HepG2 (cell line): ENCODE measurements around the gene KPNA4. TPM values are rescaled to one million over a fixed set of nuclear protein-coding genes. Genes with fewer than 3 reads are reported as not detected.

ENCODE experiments used
- AGO2 ChIP-seq: fragments of 200-400 bp; formaldehyde crosslinking; optimal IDR thresholded peaks from 2 replicates; pipeline ENCODE3; 2017; ENCODE audit warnings: mild to moderate bottlenecking, low read depth, low read length, moderate library complexity
- CHCHD3 ChIP-seq: sonication (generic); formaldehyde crosslinking; IDR thresholded peaks from 2 replicates; pipeline ENCODE4 v1.8.0; 2022; ENCODE audit warnings: mild to moderate bottlenecking, missing genetic modification reagents, moderate library complexity
- FOSL2 ChIP-seq: sonication (generic); formaldehyde crosslinking; IDR thresholded peaks from 2 replicates; pipeline ENCODE4 v1.4.0; 2020; ENCODE audit warnings: missing genetic modification reagents
- FOXO1 ChIP-seq: sonication (generic); formaldehyde crosslinking; IDR thresholded peaks from 2 replicates; pipeline ENCODE4 v1.4.0; 2020; ENCODE audit warnings: missing genetic modification reagents
- MAZ ChIP-seq, 2 experiments: sonication (generic) in 1 of 2; formaldehyde crosslinking in 1 of 2; IDR thresholded peaks; 2 replicates each; pipeline versions ENCODE4 v1.5.0 to v1.6.1; 2012 to 2020; ENCODE audit warnings: low read depth in 2 of 2, mild to moderate bottlenecking in 2 of 2, borderline replicate concordance in 1 of 2, improper control_type of control experiment in 1 of 2, low read length in 1 of 2, missing genetic modification reagents in 1 of 2, moderate library complexity in 1 of 2
- MED13 ChIP-seq: sonication (generic); formaldehyde crosslinking; IDR thresholded peaks from 2 replicates; pipeline ENCODE4 v1.5.0; 2020; ENCODE audit warnings: missing genetic modification reagents
- NR2C2 ChIP-seq: sonication (generic); formaldehyde crosslinking; IDR thresholded peaks from 2 replicates; pipeline ENCODE4 v1.4.0; 2020; ENCODE audit warnings: missing genetic modification reagents, mild to moderate bottlenecking, moderate library complexity, borderline replicate concordance
- RARG ChIP-seq: sonication (generic); formaldehyde crosslinking; IDR thresholded peaks from 2 replicates; pipeline ENCODE4 v1.4.0; 2020; ENCODE audit warnings: low read depth, mild to moderate bottlenecking, missing genetic modification reagents
- SP140L ChIP-seq: sonication (generic); formaldehyde crosslinking; IDR thresholded peaks from 2 replicates; pipeline ENCODE4 v1.4.0; 2020; ENCODE audit warnings: missing genetic modification reagents, borderline replicate concordance
- TGIF2 ChIP-seq: IDR thresholded peaks from 2 replicates; pipeline ENCODE4 v1.6.1; 2016; ENCODE audit warnings: control low read depth, missing compliant biosample characterization
- ZNF138 ChIP-seq: sonication (generic); formaldehyde crosslinking; IDR thresholded peaks from 2 replicates; pipeline ENCODE4 v1.5.0; 2020; ENCODE audit warnings: mild to moderate bottlenecking, low read depth, missing genetic modification reagents
- ZNF235 ChIP-seq: sonication (generic); formaldehyde crosslinking; IDR thresholded peaks from 2 replicates; pipeline ENCODE4 v1.8.1; 2023; ENCODE audit warnings: mild to moderate bottlenecking, missing genetic modification reagents, borderline replicate concordance
- ZSCAN12 ChIP-seq: sonication (generic); formaldehyde crosslinking; IDR thresholded peaks from 2 replicates; pipeline ENCODE4 v1.9.0; 2021; ENCODE audit warnings: mild to moderate bottlenecking, missing genetic modification reagents
- polyA plus RNA-seq, 8 experiments: library from polyadenylated mRNA; depleted of rRNA in 3 of 8; stranded (reverse) in 7 of 8; unstranded in 1 of 8; fragments of >200 nt; fragmentation: Illumina TruSeq in 4 of 8; extraction: Trizol in 4 of 8; gene quantifications; 2 replicates each; pipeline versions ENCODE4 v1.2.1 to v1.2.3, GENCODE V29; 2011 to 2016; ENCODE audit warnings: low read depth in 4 of 8, missing spikeins in 1 of 8, mixed read lengths in 1 of 8; ENCODE audit not compliant: insufficient read depth in 1 of 8
- total RNA-seq, 5 experiments: library from RNA; depleted of rRNA; stranded (reverse); fragments of >200 nt; fragmentation: Illumina TruSeq; extraction: Trizol; gene quantifications; 2 replicates each; pipeline ENCODE4 v1.2.3, GENCODE V29; 2016; ENCODE audit warnings: low read depth in 1 of 5
- TF ChIP-seq, protein P1 (sequence below): sonication (generic); formaldehyde crosslinking; IDR thresholded peaks from 2 replicates; pipeline ENCODE4 v1.4.0; 2020; ENCODE audit warnings: missing genetic modification reagents, borderline replicate concordance
- TF ChIP-seq, protein P2 (sequence below): IDR thresholded peaks from 2 replicates; pipeline ENCODE4 v1.6.1; 2012; ENCODE audit warnings: inconsistent platforms
- TF ChIP-seq, protein P3 (sequence below): sonication (generic); formaldehyde crosslinking; IDR thresholded peaks from 2 replicates; pipeline ENCODE4 v1.4.0; 2020; ENCODE audit warnings: mild to moderate bottlenecking, missing genetic modification reagents
- TF ChIP-seq, protein P4 (sequence below), 2 experiments: fragments of 450-650 bp in 1 of 2; sonication (generic) in 1 of 2; formaldehyde crosslinking; IDR thresholded peaks; 2 replicates each; pipeline versions ENCODE4 v1.5.0 to v1.8.0; 2020 to 2022; ENCODE audit warnings: mild to moderate bottlenecking in 1 of 2, missing genetic modification reagents in 1 of 2
- TF ChIP-seq, protein P5 (sequence below): sonication (generic); formaldehyde crosslinking; conservative IDR thresholded peaks from 2 replicates; pipeline ENCODE4 v1.8.0; 2022; ENCODE audit warnings: missing genetic modification reagents
- TF ChIP-seq, protein P6 (sequence below): sonication (generic); formaldehyde crosslinking; IDR thresholded peaks from 2 replicates; pipeline ENCODE4 v1.4.0; 2020; ENCODE audit warnings: mild to moderate bottlenecking, low read depth, missing genetic modification reagents

The KPNA4 gene
- total and polyA plus RNA-seq, 2 of the 13 experiments (the other 11 are each of a cell fraction or from before 2014, with no cell fraction given): 9.9 to 27.9 TPM

DNA sequence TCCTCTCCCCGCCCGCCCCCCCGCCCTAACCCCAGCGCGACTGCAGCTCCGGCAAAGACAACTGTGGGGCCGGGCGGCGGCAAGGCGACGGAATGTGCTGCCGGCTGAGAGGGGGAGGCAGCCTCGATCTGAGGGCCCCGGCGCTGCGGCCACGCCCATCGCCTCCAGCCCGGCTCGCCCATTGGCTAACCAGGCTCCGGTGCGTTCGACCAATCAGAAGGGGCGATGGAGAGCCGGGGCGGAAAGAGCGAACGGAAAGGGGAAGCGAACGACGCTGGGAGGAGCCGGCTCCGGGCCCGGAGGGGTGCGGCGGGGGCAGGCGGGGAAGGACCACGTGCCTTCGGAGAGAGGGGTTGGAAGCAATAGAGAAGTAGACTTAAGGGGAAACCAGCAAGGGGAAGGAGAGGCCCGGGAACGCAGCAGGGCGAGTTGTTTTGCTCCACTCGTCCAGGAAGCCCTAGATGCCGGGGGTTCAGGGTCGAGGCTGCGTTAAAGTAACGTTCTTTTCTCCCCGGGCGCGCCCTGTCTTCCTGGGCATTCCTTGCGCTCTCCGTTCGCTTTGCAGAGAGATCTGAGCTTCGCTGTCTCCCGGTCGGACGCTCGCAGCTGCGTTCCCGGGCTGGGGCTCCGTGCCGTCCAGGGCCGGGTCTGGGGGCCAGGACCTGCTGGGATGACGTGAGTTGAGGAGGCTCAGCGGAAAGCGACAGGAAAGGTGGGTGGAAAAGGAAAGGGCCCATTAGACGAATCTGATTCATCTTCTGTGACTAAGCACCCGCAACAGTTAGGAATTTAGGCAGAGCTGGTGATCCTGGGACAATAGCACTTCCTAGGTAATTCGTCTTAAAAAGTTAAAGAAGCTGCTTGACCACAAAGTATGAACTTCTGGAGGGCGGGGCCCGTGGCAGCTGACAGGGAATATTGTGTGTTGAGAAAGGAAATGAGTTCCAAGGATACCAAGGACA is at the start of gene KPNA4 (continued):
- no peak for TF ChIP-seq RARG
- TF ChIP-seq, protein P1, sequence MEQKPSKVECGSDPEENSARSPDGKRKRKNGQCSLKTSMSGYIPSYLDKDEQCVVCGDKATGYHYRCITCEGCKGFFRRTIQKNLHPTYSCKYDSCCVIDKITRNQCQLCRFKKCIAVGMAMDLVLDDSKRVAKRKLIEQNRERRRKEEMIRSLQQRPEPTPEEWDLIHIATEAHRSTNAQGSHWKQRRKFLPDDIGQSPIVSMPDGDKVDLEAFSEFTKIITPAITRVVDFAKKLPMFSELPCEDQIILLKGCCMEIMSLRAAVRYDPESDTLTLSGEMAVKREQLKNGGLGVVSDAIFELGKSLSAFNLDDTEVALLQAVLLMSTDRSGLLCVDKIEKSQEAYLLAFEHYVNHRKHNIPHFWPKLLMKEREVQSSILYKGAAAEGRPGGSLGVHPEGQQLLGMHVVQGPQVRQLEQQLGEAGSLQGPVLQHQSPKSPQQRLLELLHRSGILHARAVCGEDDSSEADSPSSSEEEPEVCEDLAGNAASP (CRISPR knock-in tag): peak; percentile 29; the same call in 1 of the 2 replicates
- 0 out of 2 replicates have a peak, but pooled peaks have one; percentile 21 for TF ChIP-seq ZSCAN12 (CRISPR knock-in tag)
- TF ChIP-seq, protein P2, sequence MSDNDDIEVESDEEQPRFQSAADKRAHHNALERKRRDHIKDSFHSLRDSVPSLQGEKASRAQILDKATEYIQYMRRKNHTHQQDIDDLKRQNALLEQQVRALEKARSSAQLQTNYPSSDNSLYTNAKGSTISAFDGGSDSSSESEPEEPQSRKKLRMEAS: peak; percentile 98
- no peak for TF ChIP-seq NR2C2 (CRISPR knock-in tag)
- no peak for TF ChIP-seq MED13
- 0 out of 2 replicates have a peak, but pooled peaks have one; percentile 24 for TF ChIP-seq SP140L
- no peak for TF ChIP-seq ZNF235 (CRISPR knock-in tag)
- TF ChIP-seq, protein P3, sequence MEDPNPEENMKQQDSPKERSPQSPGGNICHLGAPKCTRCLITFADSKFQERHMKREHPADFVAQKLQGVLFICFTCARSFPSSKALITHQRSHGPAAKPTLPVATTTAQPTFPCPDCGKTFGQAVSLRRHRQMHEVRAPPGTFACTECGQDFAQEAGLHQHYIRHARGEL (CRISPR knock-in tag): no peak
- no peak for TF ChIP-seq CHCHD3 (CRISPR knock-in tag)
- TF ChIP-seq AGO2: no peak
- TF ChIP-seq ZNF138 (CRISPR knock-in tag): no peak; the same call in 1 of the 2 replicates
- TF ChIP-seq FOXO1 (CRISPR knock-in tag): no peak
- TF ChIP-seq, protein P4, sequence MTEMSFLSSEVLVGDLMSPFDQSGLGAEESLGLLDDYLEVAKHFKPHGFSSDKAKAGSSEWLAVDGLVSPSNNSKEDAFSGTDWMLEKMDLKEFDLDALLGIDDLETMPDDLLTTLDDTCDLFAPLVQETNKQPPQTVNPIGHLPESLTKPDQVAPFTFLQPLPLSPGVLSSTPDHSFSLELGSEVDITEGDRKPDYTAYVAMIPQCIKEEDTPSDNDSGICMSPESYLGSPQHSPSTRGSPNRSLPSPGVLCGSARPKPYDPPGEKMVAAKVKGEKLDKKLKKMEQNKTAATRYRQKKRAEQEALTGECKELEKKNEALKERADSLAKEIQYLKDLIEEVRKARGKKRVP (CRISPR knock-in tag; IDR thresholded peaks at IDR 0.05): 0 out of 4 replicates have a peak, but pooled peaks of 1 of the 2 experiments have one; percentile 13
- TF ChIP-seq, protein P5, sequence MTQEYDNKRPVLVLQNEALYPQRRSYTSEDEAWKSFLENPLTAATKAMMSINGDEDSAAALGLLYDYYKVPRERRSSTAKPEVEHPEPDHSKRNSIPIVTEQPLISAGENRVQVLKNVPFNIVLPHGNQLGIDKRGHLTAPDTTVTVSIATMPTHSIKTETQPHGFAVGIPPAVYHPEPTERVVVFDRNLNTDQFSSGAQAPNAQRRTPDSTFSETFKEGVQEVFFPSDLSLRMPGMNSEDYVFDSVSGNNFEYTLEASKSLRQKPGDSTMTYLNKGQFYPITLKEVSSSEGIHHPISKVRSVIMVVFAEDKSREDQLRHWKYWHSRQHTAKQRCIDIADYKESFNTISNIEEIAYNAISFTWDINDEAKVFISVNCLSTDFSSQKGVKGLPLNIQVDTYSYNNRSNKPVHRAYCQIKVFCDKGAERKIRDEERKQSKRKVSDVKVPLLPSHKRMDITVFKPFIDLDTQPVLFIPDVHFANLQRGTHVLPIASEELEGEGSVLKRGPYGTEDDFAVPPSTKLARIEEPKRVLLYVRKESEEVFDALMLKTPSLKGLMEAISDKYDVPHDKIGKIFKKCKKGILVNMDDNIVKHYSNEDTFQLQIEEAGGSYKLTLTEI: no peak
- TF ChIP-seq MAZ (IDR thresholded peaks at IDR 0.05; ENCODE audit: borderline replicate concordance, low read depth, low read length): peak; percentile 66
- TF ChIP-seq MAZ (CRISPR knock-in tag; IDR thresholded peaks at IDR 0.05; ENCODE audit: low read depth): peak; percentile 50; the same call in 1 of the 2 replicates
- TF ChIP-seq FOSL2: peak; percentile 40
- no peak for TF ChIP-seq TGIF2
- TF ChIP-seq, protein P6, sequence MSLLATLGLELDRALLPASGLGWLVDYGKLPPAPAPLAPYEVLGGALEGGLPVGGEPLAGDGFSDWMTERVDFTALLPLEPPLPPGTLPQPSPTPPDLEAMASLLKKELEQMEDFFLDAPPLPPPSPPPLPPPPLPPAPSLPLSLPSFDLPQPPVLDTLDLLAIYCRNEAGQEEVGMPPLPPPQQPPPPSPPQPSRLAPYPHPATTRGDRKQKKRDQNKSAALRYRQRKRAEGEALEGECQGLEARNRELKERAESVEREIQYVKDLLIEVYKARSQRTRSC: no peak
